22Rv1 (cell line): Measurements from ENCODE around the gene BCL11A.

Experiments
- CTCF ChIP-seq: fragments of 450-650 bp; IDR thresholded peaks from 2 replicates; pipeline ENCODE4 v1.5.1; 2017; ENCODE audit warnings: mild to moderate bottlenecking
- ZFX ChIP-seq: fragments of 450-650 bp; IDR thresholded peaks from 2 replicates; pipeline ENCODE4 v1.6.1; 2017; ENCODE audit warnings: antibody characterized with exemption, borderline replicate concordance

GRCh38 chr2:60413069-60413813, 140.2 kb downstream of the BCL11A start:
- TF ChIP-seq CTCF, result no peak
- no peak for TF ChIP-seq ZFX
